Activated B cell treated with CpG ODN at 0.5 μM for 24 hours (primary cell): Measurements from ENCODE around the gene NAV1. TPM values are rescaled to one million over a fixed set of nuclear protein-coding genes. Genes with fewer than 3 reads are reported as not detected.

ENCODE experiments used
- ATAC-seq: fragments of 200-7000 bp; cut with Tn5 transposase; one replicate; pipeline ENCODE4 v1.10.0; 2021; ENCODE audit warnings: low read depth, mild to moderate bottlenecking, moderate library complexity
- CTCF ChIA-PET: fragments of 350-600 bp; sonication (Branson Sonifier 250); formaldehyde crosslinking; loops from one replicate; lab custom pipeline; 2021; ENCODE audit warnings: antibody characterized with exemption; lab: Charles Lee
- POLR2A ChIA-PET: fragments of 350-600 bp; sonication (Branson Sonifier 250); formaldehyde crosslinking; loops from one replicate; lab custom pipeline; 2021; ENCODE audit warnings: antibody characterized with exemption; lab: Charles Lee
- DNase-seq: peaks from one replicate; pipeline ENCODE4 v3.0.0; 2022
- H3K27ac Mint-ChIP-seq: one replicate; pipeline ENCODE4 v1.8.0; 2020; ENCODE audit warnings: mixed read lengths
- H3K27me3 Mint-ChIP-seq: one replicate; pipeline ENCODE4 v1.8.0; 2021; ENCODE audit warnings: mixed read lengths
- H3K36me3 Mint-ChIP-seq: one replicate; pipeline ENCODE4 v1.8.0; 2021; ENCODE audit warnings: low read depth, mixed read lengths
- H3K4me1 Mint-ChIP-seq: one replicate; pipeline ENCODE4 v1.8.0; 2021; ENCODE audit warnings: mixed read lengths
- H3K4me3 Mint-ChIP-seq: one replicate; pipeline ENCODE4 v1.8.0; 2020; ENCODE audit warnings: mild to moderate bottlenecking, mixed read lengths
- H3K9me3 Mint-ChIP-seq: one replicate; pipeline ENCODE4 v1.8.0; 2020; ENCODE audit warnings: mixed read lengths
- intact Hi-C: fragments of 100-400 bp; cut with micrococcal nuclease; formaldehyde crosslinking; loops from one replicate; pipeline ENCODE4 v1.15.1; 2024
- total RNA-seq: library from RNA; stranded (reverse); gene quantifications from 2 replicates; pipeline ENCODE4 v1.2.3, GENCODE V29; 2022
- TF ChIP-seq, protein P1 (sequence below): fragments of 200-600 bp; IDR thresholded peaks from one replicate; pipeline ENCODE4 v1.8.0; 2022; ENCODE audit warnings: antibody characterized with exemption, mild to moderate bottlenecking

Gene NAV1
- total RNA-seq, 1 donor from 2014 or later, result 2.0 TPM

- Mint-ChIP-seq H3K27me3 (no peaks in the 10 kb centered on the region), H3K36me3 (no peaks in the 10 kb centered on the region), H3K4me3 (no peak overlapping the region), H3K27ac (no peak overlapping the region), H3K9me3 (no peaks in the 10 kb centered on the region), H3K4me1 (no peaks in the 10 kb centered on the region)
- DNase-seq (no peak), ATAC-seq (no peak)
- POLR2A ChIA-PET, result no interaction called here
- intact Hi-C loops, result no loop called here
- TF ChIP-seq, protein P1, sequence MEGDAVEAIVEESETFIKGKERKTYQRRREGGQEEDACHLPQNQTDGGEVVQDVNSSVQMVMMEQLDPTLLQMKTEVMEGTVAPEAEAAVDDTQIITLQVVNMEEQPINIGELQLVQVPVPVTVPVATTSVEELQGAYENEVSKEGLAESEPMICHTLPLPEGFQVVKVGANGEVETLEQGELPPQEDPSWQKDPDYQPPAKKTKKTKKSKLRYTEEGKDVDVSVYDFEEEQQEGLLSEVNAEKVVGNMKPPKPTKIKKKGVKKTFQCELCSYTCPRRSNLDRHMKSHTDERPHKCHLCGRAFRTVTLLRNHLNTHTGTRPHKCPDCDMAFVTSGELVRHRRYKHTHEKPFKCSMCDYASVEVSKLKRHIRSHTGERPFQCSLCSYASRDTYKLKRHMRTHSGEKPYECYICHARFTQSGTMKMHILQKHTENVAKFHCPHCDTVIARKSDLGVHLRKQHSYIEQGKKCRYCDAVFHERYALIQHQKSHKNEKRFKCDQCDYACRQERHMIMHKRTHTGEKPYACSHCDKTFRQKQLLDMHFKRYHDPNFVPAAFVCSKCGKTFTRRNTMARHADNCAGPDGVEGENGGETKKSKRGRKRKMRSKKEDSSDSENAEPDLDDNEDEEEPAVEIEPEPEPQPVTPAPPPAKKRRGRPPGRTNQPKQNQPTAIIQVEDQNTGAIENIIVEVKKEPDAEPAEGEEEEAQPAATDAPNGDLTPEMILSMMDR, result no peak
- CTCF ChIA-PET, result no interaction called here
Observed at GRCh38 chr1:201565771-201566528, 27.0 kb downstream of the NAV1 start.

DNA sequence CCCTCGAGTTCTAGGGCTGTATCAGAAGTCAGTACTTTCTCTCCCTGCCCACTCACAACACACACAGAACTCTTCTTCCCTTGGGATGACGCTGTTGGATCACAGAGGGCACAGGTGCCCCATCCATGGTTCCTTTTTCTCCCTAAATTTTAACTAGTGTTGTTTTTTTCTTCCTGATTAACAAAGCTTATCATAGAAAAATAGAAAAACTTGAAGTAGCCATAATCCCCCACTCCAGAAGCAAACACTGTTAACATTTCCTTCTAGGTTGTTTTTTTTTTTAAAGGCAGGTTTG, 27.5 kb downstream of the NAV1 start:
- ATAC-seq, result no peak
- no peaks in the 10 kb centered on the region for H3K9me3 Mint-ChIP-seq

GRCh38 chr1:201566933-201567801, 28.2 kb downstream of the NAV1 start:
- H3K36me3 Mint-ChIP-seq, result no peaks in the 10 kb centered on the region
- ChIA-PET CTCF (no interaction called here), POLR2A (no interaction called here)
- no peak overlapping the region for H3K4me3 Mint-ChIP-seq
- H3K27ac Mint-ChIP-seq, result no peak overlapping the region
- H3K27me3 Mint-ChIP-seq, result no peaks in the 10 kb centered on the region
- H3K9me3 Mint-ChIP-seq, result no peaks in the 10 kb centered on the region
- H3K4me1 Mint-ChIP-seq, result no peaks in the 10 kb centered on the region
- no peak for ATAC-seq
- TF ChIP-seq, protein P1, result no peak
- DNase-seq, result no peak
- intact Hi-C loops, result no loop called here

More for the DNA sequence above, 27.5 kb downstream of the NAV1 start:
- no peaks in the 10 kb centered on the region for H3K27me3 Mint-ChIP-seq
- no peaks in the 10 kb centered on the region for H3K36me3 Mint-ChIP-seq
- POLR2A ChIA-PET, result no interaction called here
- H3K4me3 Mint-ChIP-seq, result no peak overlapping the region
- CTCF ChIA-PET, result no interaction called here
- no peak for DNase-seq
- intact Hi-C loops, result no loop called here
- TF ChIP-seq, protein P1, result no peak
- no peak overlapping the region for H3K27ac Mint-ChIP-seq
- no peaks in the 10 kb centered on the region for H3K4me1 Mint-ChIP-seq

DNA sequence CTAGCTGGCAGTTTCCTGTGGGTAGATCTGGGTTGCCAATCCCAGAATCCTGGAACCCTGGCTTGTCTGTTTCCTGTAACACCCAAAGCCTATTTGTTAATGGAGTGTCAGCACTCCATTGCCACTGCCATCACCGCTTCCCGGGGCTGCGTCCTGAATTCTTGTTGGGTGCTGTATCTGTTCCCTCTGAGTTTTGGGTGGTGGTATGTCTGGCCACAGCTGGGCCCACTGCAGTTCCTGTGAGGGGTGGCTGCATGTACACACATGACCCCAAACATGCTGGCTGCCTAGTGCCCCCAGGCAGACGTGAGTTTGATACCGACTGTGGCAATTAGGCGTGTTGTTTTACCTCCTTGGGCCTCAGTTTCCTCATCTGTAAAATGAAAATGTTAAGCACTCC, 29.3 kb downstream of the NAV1 start:
- POLR2A ChIA-PET, result no interaction called here
- no peaks in the 10 kb centered on the region for H3K4me1 Mint-ChIP-seq
- intact Hi-C loops, result no loop called here

GRCh38 chr1:201568859-201569294, 29.9 kb downstream of the NAV1 start:
- CTCF ChIA-PET, result no interaction called here
- TF ChIP-seq, protein P1, result no peak
- H3K4me1 Mint-ChIP-seq, result no peaks in the 10 kb centered on the region
- intact Hi-C loops, result no loop called here
- DNase-seq (no peak), ATAC-seq (no peak)
- H3K36me3 Mint-ChIP-seq, result no peaks in the 10 kb centered on the region
- H3K27me3 Mint-ChIP-seq, result no peaks in the 10 kb centered on the region
- H3K9me3 Mint-ChIP-seq, result no peaks in the 10 kb centered on the region
- POLR2A ChIA-PET, result no interaction called here
- no peak overlapping the region for H3K27ac Mint-ChIP-seq
- no peak overlapping the region for H3K4me3 Mint-ChIP-seq

More for the DNA sequence above, 29.3 kb downstream of the NAV1 start:
- ATAC-seq, result no peak
- TF ChIP-seq, protein P1, result no peak
- H3K4me3 Mint-ChIP-seq, result no peak overlapping the region
- H3K36me3 Mint-ChIP-seq, result no peaks in the 10 kb centered on the region
- no peaks in the 10 kb centered on the region for H3K9me3 Mint-ChIP-seq
- H3K27me3 Mint-ChIP-seq, result no peaks in the 10 kb centered on the region
- no peak overlapping the region for H3K27ac Mint-ChIP-seq
- CTCF ChIA-PET, result no interaction called here
- no peak for DNase-seq
